GOT3 (cell line): ENCODE results near the gene UNKL.

Experiments used
- DNase-seq: peaks from one replicate; lab custom pipeline; 2025; ENCODE audit warnings: mixed read lengths; lab: John Stamatoyannopoulos, UW

The UNKL gene

DNA sequence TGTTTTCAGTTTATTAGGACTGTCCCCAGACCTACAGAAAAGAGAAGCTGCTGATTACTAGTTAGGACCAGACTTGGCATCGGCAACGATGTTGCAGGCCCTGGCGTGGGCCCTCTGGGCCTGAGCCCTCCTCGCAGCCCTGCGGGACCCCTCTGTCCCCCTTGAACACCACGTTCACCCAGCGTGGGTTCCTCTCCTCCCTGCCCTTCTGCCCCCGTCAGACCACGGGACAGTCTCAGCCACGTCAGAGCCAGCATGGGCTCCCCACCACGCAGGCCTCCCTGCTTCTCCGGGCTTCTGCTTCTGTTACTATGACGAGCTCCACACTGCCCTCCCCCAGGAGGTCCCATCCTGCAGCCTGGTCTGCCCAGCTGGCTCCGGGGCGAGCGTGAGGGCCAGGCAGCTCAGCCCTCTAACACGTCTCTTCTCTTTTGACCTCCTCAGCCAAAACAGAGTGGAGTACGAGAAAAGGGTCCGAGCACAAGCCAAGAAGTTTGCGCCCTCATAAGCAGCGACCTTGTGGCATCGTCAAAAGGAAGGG lies 90.1 kb downstream of the UNKL start:
- no peak for DNase-seq

DNA sequence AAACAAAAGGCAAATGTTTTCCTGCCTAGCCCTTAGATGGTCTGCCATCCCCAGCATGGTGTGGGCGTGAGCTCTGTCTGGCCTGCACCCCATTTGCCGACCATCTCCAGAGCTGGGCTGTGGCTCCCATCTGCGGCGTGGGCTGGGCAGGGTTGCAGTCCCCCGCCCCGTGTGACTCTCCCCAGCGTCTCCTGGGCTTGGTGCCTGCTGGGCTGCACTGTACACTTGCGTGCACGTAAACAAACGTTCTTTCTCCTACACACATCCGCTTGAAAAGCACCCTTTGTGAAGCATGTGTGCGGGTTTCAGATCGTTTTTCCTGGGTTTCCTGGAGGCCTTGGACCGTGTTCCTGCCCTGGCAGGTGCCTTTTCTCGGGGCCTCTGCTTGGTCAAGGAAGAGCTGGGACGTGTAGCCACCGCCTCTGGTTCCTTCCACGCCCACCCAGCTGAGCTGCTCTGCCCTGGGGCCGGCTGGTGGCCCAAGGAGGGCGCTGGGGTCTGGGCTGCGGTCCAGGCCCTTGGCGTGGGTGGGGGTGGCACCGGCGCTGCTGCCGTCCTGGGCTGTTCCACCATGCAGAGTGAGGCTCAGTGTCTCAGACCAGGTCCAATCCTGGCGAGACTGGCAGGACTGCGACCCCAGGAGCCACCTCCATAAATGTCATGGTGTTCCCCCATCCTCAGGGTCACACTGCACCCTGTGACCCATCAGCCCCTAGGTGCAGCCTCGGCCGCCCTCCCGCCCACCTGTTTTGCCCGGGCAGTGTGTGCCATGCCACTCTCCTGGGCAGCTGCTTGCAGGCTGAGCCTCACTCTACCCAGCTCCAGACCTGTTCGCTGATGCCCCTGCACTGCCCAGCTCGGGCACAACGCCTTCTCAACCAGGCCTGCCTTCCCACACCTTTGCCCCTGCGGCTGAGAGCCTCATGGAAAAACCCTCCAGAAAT lies 90.9 kb downstream of the UNKL start:
- DNase-seq, result no peak

DNA sequence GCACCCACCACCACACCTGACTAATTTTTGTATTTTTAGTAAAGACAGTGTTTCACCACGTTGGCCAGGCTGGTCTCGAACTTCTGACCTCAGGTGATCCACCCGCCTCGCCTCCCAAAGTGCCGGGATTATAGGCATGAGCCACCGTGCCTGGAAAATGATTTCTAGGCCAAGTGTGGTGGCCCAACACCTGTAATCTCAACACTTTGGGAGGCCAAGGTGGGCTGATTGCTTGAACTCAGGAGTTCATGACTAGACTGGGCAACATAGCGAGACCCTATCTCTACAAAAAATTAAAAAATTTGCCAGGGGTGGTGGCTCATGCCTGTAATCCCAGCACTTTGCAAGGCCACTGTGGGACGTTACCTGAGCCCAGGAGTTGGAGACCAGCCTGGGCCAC lies 92.1 kb downstream of the UNKL start:
- DNase-seq, result no peak

DNA sequence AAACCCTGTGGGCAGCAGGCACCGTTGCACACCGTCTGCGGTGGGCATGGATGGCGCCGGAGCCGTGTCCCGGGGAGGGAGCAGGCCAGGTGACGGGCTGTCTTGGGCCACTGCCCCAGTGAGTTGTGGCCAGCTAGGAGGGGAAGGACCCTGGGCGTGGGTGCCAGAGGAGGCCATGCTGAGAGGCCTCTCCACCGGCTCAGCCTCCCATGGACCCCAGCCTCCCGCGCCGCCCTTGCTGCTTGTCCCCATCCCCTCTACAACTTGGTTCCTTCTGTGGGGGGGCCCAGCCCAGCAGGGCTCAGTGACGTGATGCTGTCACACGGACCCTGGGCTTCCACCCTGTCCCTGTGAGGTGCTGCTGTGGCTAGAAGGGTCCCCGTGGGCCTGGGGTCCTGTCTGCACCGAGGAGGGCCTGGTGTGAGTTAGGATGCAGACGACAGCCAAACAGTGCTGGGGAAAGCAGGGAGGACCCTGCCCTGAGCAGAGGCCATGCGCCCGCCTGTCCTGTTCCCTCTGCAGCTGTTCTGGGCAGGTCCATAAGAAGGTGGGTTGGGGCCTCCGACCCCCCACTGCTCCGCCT lies 93.8 kb downstream of the UNKL start:
- no peak for DNase-seq

DNA sequence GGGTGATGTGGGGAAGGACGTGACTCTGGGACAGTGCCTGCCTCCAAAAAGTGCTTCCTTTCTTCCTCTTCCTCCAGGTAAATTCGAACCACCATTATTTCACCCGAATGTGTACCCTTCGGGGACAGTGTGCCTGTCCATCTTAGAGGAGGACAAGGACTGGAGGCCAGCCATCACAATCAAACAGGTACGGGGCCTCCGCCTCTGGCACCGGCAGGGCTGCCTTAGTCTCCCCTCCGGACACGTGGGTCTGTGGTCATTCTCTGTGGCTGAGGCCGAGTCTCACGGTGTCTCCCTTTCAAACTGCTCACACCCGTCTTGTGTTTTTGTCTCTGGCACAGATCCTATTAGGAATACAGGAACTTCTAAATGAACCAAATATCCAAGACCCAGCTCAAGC lies 94.4 kb downstream of the UNKL start:
- no peak for DNase-seq

DNA sequence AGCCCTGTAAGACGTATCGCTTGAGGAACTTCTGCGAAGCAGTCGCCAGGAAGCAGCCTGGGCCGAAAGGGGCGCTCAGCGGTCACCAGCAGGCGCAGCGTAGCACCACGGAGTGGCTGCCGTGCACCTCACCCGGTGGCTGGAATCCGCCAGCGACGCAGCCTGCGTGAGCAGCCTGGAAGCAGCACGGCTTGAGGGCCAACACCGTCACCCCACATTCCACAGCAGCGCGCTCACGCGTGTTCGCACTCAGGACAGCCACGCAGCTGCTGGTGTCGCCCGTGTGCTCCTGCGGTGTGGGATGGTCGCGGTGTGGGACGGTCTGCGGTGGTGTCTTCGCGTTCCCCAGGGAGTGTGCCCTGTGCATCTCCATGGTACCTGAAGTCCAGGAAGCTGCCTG lies 95.5 kb downstream of the UNKL start:
- DNase-seq, result no peak

DNA sequence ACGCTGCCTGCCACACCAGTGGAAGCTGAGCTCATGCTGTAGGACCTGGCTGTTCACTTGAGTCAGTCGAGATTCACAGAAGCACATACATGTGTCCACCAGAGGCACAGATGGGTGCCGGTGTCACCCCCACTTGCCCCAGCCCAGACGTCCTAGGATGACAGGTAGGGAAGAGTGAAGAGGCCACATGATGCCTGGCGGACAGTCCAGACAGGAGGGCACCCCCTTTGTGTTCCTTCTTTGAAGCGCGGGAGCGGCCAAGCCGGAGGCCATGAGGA lies 96.3 kb downstream of the UNKL start:
- DNase-seq, result no peak

DNA sequence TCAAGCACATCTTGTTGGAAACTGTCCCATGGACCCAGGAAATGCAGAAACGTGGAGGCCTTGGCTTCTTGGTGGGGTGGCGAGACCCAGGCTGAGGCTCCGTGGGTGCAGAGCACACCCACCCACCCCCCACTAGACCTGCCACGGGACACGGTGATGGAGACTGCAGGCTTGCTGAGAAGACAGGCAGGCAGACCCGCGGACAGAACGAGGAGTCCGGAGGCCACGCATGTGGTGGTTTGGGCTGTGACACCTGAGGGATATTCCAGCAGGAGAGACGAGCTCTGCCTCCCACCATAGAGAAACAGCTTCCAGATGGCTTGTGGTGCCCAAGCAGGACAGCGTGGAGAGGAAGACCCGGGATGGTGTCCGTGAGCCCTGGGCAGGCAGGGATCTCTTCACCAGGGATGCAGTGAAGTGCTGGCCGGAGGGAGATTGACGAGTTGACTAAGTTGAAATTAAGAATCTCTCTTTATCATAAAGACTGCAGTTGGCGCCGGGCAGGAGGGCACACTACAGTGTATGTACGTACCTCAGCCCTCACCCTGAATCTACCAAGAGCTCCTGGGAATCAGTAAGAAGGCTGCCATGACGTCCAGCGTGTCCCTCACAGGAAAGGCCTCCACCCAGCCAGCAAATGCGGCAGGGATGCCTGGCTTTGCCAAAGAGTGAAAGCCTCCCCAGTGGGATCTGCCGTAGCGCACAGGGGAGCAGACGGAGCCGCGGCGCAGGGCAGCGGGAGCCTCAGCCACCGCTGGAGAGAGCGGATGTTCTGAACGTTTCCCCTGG lies 96.8 kb downstream of the UNKL start:
- DNase-seq, result no peak

DNA sequence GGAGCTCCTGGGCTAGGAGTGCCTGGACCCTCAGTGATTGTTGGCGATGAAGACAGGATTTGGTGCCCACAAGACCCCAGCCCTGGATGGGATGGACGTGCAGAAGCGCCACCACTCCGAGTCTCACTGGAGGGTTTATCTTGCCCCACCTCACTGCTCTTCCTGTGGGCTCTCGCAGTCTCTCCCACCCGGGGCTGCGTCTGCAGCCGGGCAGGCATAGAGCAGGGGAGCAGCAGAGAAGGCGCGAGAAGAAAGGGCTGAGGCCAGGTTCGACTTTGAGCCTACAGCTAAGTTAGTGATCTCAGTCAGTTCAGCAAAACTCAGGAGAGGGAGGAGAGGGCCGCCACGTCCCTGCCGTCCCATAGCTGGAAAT lies 98.5 kb downstream of the UNKL start:
- DNase-seq, result no peak

DNA sequence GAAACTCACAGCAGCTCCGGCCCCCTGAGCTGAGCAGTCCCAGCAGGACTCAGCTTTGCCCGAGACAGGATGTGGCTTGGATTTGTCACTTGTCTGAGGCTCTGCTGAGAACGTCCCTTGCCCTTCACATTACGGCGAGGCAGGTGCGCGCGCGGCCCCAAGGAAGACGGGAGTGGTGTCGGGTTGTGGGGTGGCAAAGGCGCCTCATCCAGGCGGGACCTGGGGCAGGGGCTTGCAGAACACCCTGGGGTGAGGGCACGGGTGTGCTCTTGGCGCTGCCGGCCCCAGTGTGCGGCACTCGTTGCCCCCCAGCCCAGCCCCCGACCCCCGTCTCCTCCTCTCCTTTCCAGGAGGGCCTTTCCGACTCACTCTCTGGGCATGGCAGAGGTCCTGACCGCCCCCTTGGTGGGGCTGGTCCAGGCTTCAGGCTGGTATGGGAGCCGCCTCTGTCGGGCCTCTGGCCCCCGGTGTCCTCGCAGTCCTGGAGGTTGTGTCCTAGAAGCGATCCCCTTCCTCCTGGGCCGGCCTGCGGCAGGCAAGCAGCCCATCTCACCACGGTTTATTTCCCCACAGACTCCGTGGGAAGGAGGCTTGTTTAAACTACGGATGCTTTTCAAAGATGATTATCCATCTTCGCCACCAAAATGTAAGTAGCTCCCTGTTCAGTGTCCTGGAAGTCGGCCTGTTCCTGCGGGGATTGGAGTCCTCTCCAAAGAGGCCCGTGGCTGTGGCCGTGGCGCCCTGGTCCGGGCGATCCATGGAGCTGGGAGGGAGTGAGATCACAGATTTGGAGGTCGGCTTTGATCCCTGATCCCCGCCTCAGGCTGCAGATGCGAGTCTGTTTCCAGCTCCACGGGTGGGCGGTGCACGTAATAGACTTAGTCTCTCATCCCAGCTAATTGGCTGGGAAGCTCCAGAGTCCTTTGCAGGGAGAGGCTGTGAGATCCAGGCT lies 99.1 kb downstream of the UNKL start:
- DNase-seq, result no peak

DNA sequence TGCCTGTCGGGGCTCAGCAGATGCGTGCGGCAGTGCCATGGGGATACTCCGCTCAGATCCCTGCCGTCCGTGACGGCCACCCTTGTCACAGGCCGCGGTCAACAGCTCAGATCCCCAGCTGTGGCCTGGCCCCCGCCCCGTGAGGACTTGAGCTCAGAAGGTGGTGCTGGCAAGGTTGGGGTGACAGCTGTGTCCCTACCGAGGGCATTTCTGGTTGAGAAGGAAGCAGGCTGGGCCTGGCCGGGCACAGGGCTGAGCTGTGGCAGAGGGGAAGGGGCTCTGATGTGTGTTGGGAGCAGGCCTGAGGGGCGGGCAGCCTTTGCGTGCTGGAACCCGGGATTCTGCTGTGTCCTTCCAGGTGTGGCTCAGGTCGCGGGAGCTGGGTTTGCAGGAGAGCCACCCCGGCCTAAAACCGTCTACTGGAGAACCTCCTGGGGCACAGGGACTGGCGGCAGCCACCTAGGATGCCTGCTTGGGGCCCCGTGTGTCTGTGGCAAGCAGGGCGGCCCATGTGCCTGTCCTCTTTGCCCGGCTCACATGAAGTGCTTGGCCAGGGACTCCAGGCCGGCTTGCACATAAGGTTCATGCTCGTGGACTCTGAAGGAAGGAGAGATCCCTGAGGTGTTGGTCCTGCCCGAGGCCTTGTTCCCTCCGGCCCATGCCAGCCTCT lies 100.0 kb downstream of the UNKL start:
- DNase-seq, result no peak

DNA sequence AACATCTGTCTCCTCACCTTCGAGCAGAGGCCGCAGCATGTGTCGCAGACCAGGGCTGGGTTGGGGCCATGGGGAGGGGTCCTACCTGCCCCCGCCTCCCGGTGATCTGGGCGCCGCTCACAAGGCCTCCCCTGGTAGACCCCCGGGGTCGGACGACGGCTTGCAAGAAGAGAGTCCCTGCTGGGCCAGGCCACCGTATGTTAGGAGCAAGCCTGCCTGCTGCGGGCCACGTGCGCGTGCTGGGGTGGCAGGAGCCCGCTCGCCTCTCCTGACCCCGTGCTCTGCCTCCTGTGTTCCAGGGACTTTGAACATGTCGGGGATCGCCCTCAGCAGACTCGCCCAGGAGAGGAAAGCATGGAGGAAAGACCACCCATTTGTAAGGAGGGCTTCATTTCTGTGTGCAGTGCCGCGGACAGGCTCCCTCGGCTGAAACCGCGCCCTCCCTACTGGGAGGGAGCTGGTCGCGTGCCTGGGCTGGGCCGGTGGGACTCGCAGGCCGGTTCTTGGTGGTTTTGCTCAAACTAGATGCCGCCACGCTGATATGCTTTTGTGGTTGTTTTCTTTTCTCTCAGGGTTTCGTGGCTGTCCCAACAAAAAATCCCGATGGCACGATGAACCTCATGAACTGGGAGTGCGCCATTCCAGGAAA lies 100.7 kb downstream of the UNKL start:
- no peak for DNase-seq
